Esophagus (tissue), 2 donors: ENCODE measurements around the gene MRGPRG. TPM values are rescaled to one million over a fixed set of nuclear protein-coding genes. Genes with fewer than 3 reads are reported as not detected.
A peak's percentile ranks its signal among the peaks of the same experiment; 100 is the strongest.
"Not testable (repeated sequence)": the region's sequence is repeated elsewhere in the genome, so short reads cannot be mapped to it uniquely, and the experiment has no call there.

Experiments
- H3K27ac ChIP-seq, 2 donors: one replicate each; pipeline ENCODE4 v1.5.1; 2013; ENCODE audit warnings: low read depth in 2 of 2, mild to moderate bottlenecking in 2 of 2, inconsistent platforms in 1 of 2, low read length in 1 of 2, moderate library complexity in 1 of 2
- H3K27me3 ChIP-seq, 2 donors: one replicate each; pipeline ENCODE4 v1.6.1; 2013; ENCODE audit warnings: low read length in 2 of 2, control low read depth in 1 of 2, mild to moderate bottlenecking in 1 of 2; ENCODE audit not compliant: insufficient read depth in 2 of 2, control insufficient read depth in 1 of 2
- H3K36me3 ChIP-seq, 2 donors: one replicate each; pipeline ENCODE4 v1.6.1; 2013; ENCODE audit warnings: low read length in 1 of 2; ENCODE audit not compliant: control insufficient read depth in 2 of 2, insufficient read depth in 2 of 2
- H3K4me1 ChIP-seq, 2 donors: one replicate each; pipeline ENCODE4 v1.6.1; 2013; ENCODE audit warnings: low read length in 1 of 2; ENCODE audit not compliant: control insufficient read depth in 2 of 2, insufficient read depth in 2 of 2
- H3K4me3 ChIP-seq, 2 donors: one replicate each; pipeline ENCODE4 v1.5.1; 2013; ENCODE audit warnings: low read length in 2 of 2, mild to moderate bottlenecking in 2 of 2, low read depth in 1 of 2, moderate library complexity in 1 of 2
- H3K9me3 ChIP-seq, 2 donors: one replicate each; pipeline ENCODE4 v1.6.1; 2013; ENCODE audit warnings: mild to moderate bottlenecking in 2 of 2, low read depth in 1 of 2, low read length in 1 of 2, moderate library complexity in 1 of 2; ENCODE audit not compliant: control insufficient read depth in 2 of 2, insufficient read depth in 1 of 2
- WGBS, 2 donors: extraction: QIAGEN DNeasy Blood & Tissue Kit; methylation state at CpG; one replicate each; pipeline ENCODE4 v1.1.7; 2013; 5-methylcytosine and 5-hydroxymethylcytosine counted together
- polyA plus RNA-seq, 2 donors: library from polyadenylated mRNA; stranded (reverse); fragments of 200-250 nt; gene quantifications; one replicate each; pipeline ENCODE4 v1.2.3, GENCODE V29; 2013
- donor health status: healthy with polysubstance abuse.
- donor health status: Bipolar disorder and iron deficiency.

The MRGPRG gene
- polyA plus RNA-seq, 2 donors: not detected

DNA sequence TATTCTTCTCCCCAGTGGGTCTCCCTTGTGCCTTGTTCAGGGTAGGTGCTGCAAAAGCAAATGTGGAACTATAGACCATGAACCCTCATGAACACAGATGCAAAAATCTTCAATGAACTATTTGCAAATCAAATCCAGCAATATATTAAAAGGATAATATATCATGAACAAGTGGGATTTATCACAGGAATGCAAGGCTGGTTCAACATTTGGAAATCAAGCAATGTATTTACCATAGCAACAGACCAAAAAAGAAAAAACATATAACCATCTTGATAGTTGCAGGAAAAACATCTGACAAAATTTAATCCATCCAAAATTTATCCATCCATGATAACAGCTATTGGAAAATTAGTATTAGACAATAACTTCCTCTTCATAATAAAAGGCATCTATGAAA, 42.1 kb downstream of the MRGPRG start:
- H3K4me1 ChIP-seq: no peaks in the 10 kb centered on the region
- peaks cover 0 to 3% of the 10 kb centered on the region in 2 donors for H3K9me3 ChIP-seq
- no peak overlapping the region for H3K4me3 ChIP-seq
- no peaks in the 10 kb centered on the region for H3K36me3 ChIP-seq
- H3K27ac ChIP-seq: no peak overlapping the region
- no peaks in the 10 kb centered on the region for H3K27me3 ChIP-seq

- H3K27ac ChIP-seq: no peak overlapping the region
- H3K27me3 ChIP-seq: no peaks in the 10 kb centered on the region
- peaks cover 0 to 3% of the 10 kb centered on the region in 2 donors for H3K9me3 ChIP-seq
- H3K4me3 ChIP-seq: no peak overlapping the region
- no peaks in the 10 kb centered on the region for H3K36me3 ChIP-seq
- H3K4me1 ChIP-seq: no peaks in the 10 kb centered on the region
These were observed 43.4 kb downstream of the MRGPRG start for GRCh38 chr11:3175194-3175593.

DNA sequence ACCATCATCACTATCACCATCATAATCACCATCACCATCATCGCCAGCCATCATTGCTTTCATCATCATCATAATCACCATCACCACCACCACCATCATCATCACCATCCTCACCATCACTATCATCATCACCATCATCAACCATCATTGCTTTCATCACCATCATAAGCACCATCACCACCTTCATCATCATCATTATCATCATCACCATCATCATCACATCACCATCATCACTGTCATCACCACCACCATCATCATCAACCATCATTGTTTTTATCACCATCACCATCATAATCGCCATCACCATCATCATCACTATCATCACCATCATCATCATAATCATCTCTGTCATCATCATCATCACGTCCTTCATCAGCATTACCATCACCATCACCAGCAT, 44.2 kb downstream of the MRGPRG start:
- no peak overlapping the region for H3K27ac ChIP-seq
- peaks cover 0 to 5% of the 10 kb centered on the region in 2 donors for H3K4me1 ChIP-seq
- no peaks in the 10 kb centered on the region for H3K36me3 ChIP-seq
- H3K9me3 ChIP-seq: peaks cover 0 to 3% of the 10 kb centered on the region in 2 donors
- WGBS, 2 donors: 87 to 89% methylated on average over 3 of the region's 3 CpGs
- no peak overlapping the region for H3K4me3 ChIP-seq
- H3K27me3 ChIP-seq: no peaks in the 10 kb centered on the region

- no peak overlapping the region for H3K27ac ChIP-seq
- H3K4me3 ChIP-seq: no peak overlapping the region
- WGBS, 2 donors: 87 to 99% methylated on average over 2 of the region's 2 CpGs
- no peaks in the 10 kb centered on the region for H3K36me3 ChIP-seq
- peaks cover 0 to 10% of the 10 kb centered on the region in 2 donors for H3K4me1 ChIP-seq
- no peaks in the 10 kb centered on the region for H3K27me3 ChIP-seq
- H3K9me3 ChIP-seq: peaks cover 0 to 3% of the 10 kb centered on the region in 2 donors
These were observed 44.8 kb downstream of the MRGPRG start for GRCh38 chr11:3173795-3174194.

GRCh38 chr11:3171931-3172560, 46.6 kb downstream of the MRGPRG start:
- WGBS, 2 donors: 59 to 66% methylated on average over 12 of the region's 12 CpGs
- Histone ChIP-seq H3K9me3 (peaks cover 0 to 3% of the 10 kb centered on the region in 2 donors), H3K4me1 (peaks cover 0 to 10% of the 10 kb centered on the region in 2 donors), H3K4me3 (no peak overlapping the region), H3K36me3 (no peaks in the 10 kb centered on the region), H3K27me3 (no peaks in the 10 kb centered on the region), H3K27ac (no peak overlapping the region)

- WGBS, 2 donors: 81 to 82% methylated on average over 24 of the region's 24 CpGs
- Histone ChIP-seq H3K4me3 (no peak overlapping the region), H3K36me3 (no peaks in the 10 kb centered on the region), H3K4me1 (peaks cover 6 to 15% of the 10 kb centered on the region in 2 donors), H3K9me3 (peaks cover 0 to under 1% of the 10 kb centered on the region in 2 donors), H3K27ac (no peak overlapping the region), H3K27me3 (no peaks in the 10 kb centered on the region)
These were observed 47.6 kb downstream of the MRGPRG start for GRCh38 chr11:3170756-3171650.

GRCh38 chr11:3170044-3170755, 48.4 kb downstream of the MRGPRG start:
- Histone ChIP-seq H3K4me3 (no peak overlapping the region), H3K27me3 (no peaks in the 10 kb centered on the region), H3K36me3 (no peaks in the 10 kb centered on the region), H3K4me1 (peaks cover 6 to 17% of the 10 kb centered on the region in 2 donors), H3K9me3 (no peaks in the 10 kb centered on the region), H3K27ac (no peak overlapping the region)
- 50% methylated on average over 18 of the region's 18 CpGs for WGBS, 2 donors

DNA sequence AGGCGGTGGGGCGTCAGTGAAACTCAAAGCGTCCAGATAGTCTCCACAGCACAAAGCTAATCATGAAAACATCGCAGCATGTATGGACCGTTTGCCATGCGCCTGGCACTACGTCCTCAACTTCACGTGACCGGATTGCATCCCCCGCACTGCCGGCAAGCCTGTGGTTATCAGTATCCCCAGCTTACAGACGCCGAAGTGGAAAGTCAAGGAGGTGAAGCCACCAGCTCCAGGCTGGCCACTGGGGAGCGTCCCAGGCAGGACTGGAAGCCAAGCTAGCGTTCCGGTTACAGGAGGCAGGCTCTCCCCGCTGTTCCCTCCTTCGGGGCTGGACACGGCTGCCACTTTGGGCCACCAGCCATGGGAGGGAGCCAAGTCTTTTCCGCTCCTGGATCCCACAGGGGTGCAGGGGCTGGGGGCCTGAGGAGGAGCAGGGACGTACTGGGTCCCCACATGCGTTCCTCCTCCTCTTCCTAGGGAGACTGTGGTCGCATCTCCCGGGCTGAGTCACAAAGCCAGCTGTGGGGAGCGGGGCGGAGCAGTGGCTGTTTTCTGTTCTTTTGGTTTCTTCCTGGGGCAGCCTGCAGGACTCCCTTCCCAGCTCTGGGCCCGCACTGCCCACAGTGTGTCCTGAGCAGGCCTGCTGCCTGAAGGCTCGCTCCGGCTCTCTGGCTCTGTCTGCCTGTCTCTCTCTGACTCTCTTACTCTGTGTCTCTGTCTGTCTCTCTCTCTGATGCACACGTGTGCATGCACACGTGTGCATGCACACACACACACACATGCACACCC, 49.2 kb downstream of the MRGPRG start:
- WGBS, 2 donors: 3 to 5% methylated on average over 31 of the region's 31 CpGs
- peak overlapping the region; percentile 19 to 21 for H3K4me3 ChIP-seq
- H3K27ac ChIP-seq: peak overlapping the region in 1 of 2 donors; percentile 5
- H3K4me1 ChIP-seq: peaks cover 6 to 18% of the 10 kb centered on the region in 2 donors
- no peaks in the 10 kb centered on the region for H3K27me3 ChIP-seq
- H3K36me3 ChIP-seq: no peaks in the 10 kb centered on the region
- no peaks in the 10 kb centered on the region for H3K9me3 ChIP-seq

GRCh38 chr11:3168742-3169254, 49.8 kb downstream of the MRGPRG start:
- H3K9me3 ChIP-seq, H3K36me3 ChIP-seq, H3K27me3 ChIP-seq, H3K27ac ChIP-seq: not testable (repeated sequence)
- peak overlapping the region in 1 of 2 donors; percentile 21 for H3K4me3 ChIP-seq
- H3K4me1 ChIP-seq: peaks cover 6 to 22% of the 10 kb centered on the region in 2 donors
- WGBS, 2 donors: 69 to 72% methylated on average over 17 of the region's 17 CpGs
